Ishikawa (cell line): ENCODE measurements around the gene C15orf40.

ENCODE experiments used
- CREB1 ChIP-seq: IDR thresholded peaks from 2 replicates; pipeline ENCODE4 v1.6.1; 2012; ENCODE audit warnings: low read depth
- EP300 ChIP-seq: IDR thresholded peaks from 2 replicates; pipeline ENCODE4 v1.6.1; 2012; ENCODE audit warnings: borderline replicate concordance
- REST ChIP-seq: IDR thresholded peaks from 2 replicates; pipeline ENCODE4 v1.6.1; 2012; ENCODE audit warnings: low read depth, mild to moderate bottlenecking
- TAF1 ChIP-seq: IDR thresholded peaks from 2 replicates; pipeline ENCODE4 v1.6.1; 2012; ENCODE audit warnings: low read depth, mild to moderate bottlenecking
- TEAD4 ChIP-seq: IDR thresholded peaks from 2 replicates; pipeline ENCODE4 v1.6.1; 2012

- no peak for TF ChIP-seq EP300
- no peak for TF ChIP-seq TAF1
- no peak for TF ChIP-seq REST
- TF ChIP-seq TEAD4, result no peak
- TF ChIP-seq CREB1, result no peak
These were observed 7.0 kb upstream of the C15orf40 start for GRCh38 chr15:83018436-83018835.
